H1 (cell line): ENCODE measurements around the gene GNAO1. TPM values are rescaled to one million over a fixed set of nuclear protein-coding genes. Genes with fewer than 3 reads are reported as not detected.

ENCODE experiments used
- CTCF ChIA-PET: fragments of 300-600 bp; sonication (Branson Sonifier 250); formaldehyde crosslinking; loops from one replicate; lab custom pipeline; 2021; ENCODE audit not compliant: partially characterized antibody; lab: Charles Lee
- POLR2A ChIA-PET: fragments of 300-600 bp; sonication (Branson Sonifier 250); formaldehyde crosslinking; loops from one replicate; lab custom pipeline; 2021; ENCODE audit warnings: inconsistent platforms; ENCODE audit not compliant: partially characterized antibody; lab: Charles Lee
- DNase-seq, 2 experiments: peaks; one replicate each; pipeline versions ENCODE4 v3.0.0 to v3.0.0-alpha.2; 2010 to 2022; ENCODE audit warnings: low spot score in 2 of 2, low read depth in 1 of 2, mixed read lengths in 1 of 2
- FAIRE-seq: peaks from 2 replicates; lab custom pipeline; 2011; peaks lifted over from hg19 to GRCh38; lab: Jason Lieb, UNC
- H2AFZ ChIP-seq: 2 replicates; pipeline ENCODE4 v1.8.1; 2012; ENCODE audit warnings: low read length, inconsistent platforms
- H2AK5ac ChIP-seq: 2 replicates; pipeline ENCODE4 v1.6.1; 2013; ENCODE audit warnings: low read depth, low read length
- H2BK120ac ChIP-seq: replicated peaks from 2 replicates; pipeline ENCODE3; 2013; ENCODE audit warnings: low read depth, low read length, inconsistent platforms
- H2BK12ac ChIP-seq: 2 replicates; pipeline ENCODE4 v1.6.1; 2013; ENCODE audit warnings: low read depth, low read length
- H2BK15ac ChIP-seq: 2 replicates; pipeline ENCODE4 v1.6.1; 2013; ENCODE audit warnings: low read length
- H2BK20ac ChIP-seq: 2 replicates; pipeline ENCODE4 v1.6.1; 2013; ENCODE audit warnings: low read length
- H2BK5ac ChIP-seq: 2 replicates; pipeline ENCODE4 v1.6.1; 2013; ENCODE audit warnings: low read depth, low read length
- H3K14ac ChIP-seq: 2 replicates; pipeline ENCODE4 v1.6.1; 2013; ENCODE audit warnings: inconsistent platforms; ENCODE audit not compliant: insufficient read length
- H3K18ac ChIP-seq: 2 replicates; pipeline ENCODE4 v1.6.1; 2013; ENCODE audit warnings: low read length; ENCODE audit errors: extremely low read depth
- H3K23ac ChIP-seq: 2 replicates; pipeline ENCODE4 v1.6.1; 2013; ENCODE audit warnings: inconsistent platforms; ENCODE audit not compliant: insufficient read length
- H3K23me2 ChIP-seq: 2 replicates; pipeline ENCODE4 v1.6.1; 2013; ENCODE audit warnings: low read depth, low read length
- H3K27ac ChIP-seq: 2 replicates; pipeline ENCODE4 v1.6.1; 2011; ENCODE audit warnings: low read depth, low read length, inconsistent platforms
- H3K27me3 ChIP-seq, 4 experiments: replicated peaks in 1 of 4; 1 replicate in 1 of 4; 2 replicates in 3 of 4; pipeline versions ENCODE4 v1.6.1 to v1.8.1; 2011 to 2013; ENCODE audit warnings: low read length in 3 of 4, mild to moderate bottlenecking in 3 of 4, inconsistent platforms in 2 of 4, mixed read lengths in 2 of 4, moderate library complexity in 1 of 4; ENCODE audit not compliant: control insufficient read depth in 3 of 4, insufficient read depth in 3 of 4; ENCODE audit errors: extremely low read depth in 1 of 4
- H3K36me3 ChIP-seq, 4 experiments: 2 replicates each; pipeline versions ENCODE4 v1.6.1 to v1.8.1; 2011 to 2013; ENCODE audit warnings: mild to moderate bottlenecking in 4 of 4, low read length in 3 of 4, moderate library complexity in 2 of 4, control low read depth in 1 of 4, inconsistent platforms in 1 of 4; ENCODE audit not compliant: insufficient read depth in 4 of 4, control insufficient read depth in 2 of 4
- H3K4ac ChIP-seq: replicated peaks from 2 replicates; pipeline ENCODE3; 2013; ENCODE audit warnings: low read length, low read depth, mixed read lengths, inconsistent platforms; ENCODE audit not compliant: insufficient read length
- H3K4me1 ChIP-seq, 4 experiments: replicated peaks in 1 of 4; 1 replicate in 1 of 4; 2 replicates in 3 of 4; pipeline versions ENCODE4 v1.6.1 to v1.8.1; 2011 to 2013; ENCODE audit warnings: low read length in 3 of 4, inconsistent platforms in 2 of 4, mixed read lengths in 1 of 4; ENCODE audit not compliant: insufficient read depth in 4 of 4, control insufficient read depth in 3 of 4
- H3K4me2 ChIP-seq, 2 experiments: 2 replicates each; pipeline versions ENCODE4 v1.6.1 to v1.8.1; 2011 to 2013; ENCODE audit warnings: low read depth in 2 of 2, low read length in 2 of 2, control low read depth in 1 of 2, inconsistent platforms in 1 of 2, mild to moderate bottlenecking in 1 of 2; ENCODE audit not compliant: insufficient read depth in 1 of 2
- H3K4me3 ChIP-seq, 4 experiments: fragments of 200-600, 300-600 bp in 1 of 4; sonication (generic), shearing (Covaris generic), sonication (Bioruptor Twin) in 1 of 4; 2 replicates each; pipeline versions ENCODE4 v1.5.1 to v1.8.1; 2011 to 2016; ENCODE audit warnings: low read length in 4 of 4, low read depth in 3 of 4, control low read depth in 2 of 4, inconsistent platforms in 2 of 4, mild to moderate bottlenecking in 2 of 4, mixed read lengths in 1 of 4, moderate library complexity in 1 of 4; ENCODE audit not compliant: insufficient read depth in 2 of 4; ENCODE audit errors: extremely low read depth in 1 of 4
- H3K56ac ChIP-seq: replicated peaks from 2 replicates; pipeline ENCODE3; 2013; ENCODE audit warnings: low read depth, mild to moderate bottlenecking, mixed read lengths, low read length, inconsistent platforms; ENCODE audit not compliant: insufficient read length
- H3K79me1 ChIP-seq: 2 replicates; pipeline ENCODE4 v1.6.1; 2013; ENCODE audit warnings: low read depth, low read length, control low read depth
- H3K79me2 ChIP-seq, 2 experiments: 2 replicates each; pipeline versions ENCODE4 v1.6.1 to v1.8.1; 2012 to 2013; ENCODE audit warnings: low read length in 2 of 2, mild to moderate bottlenecking in 2 of 2, inconsistent platforms in 1 of 2; ENCODE audit not compliant: insufficient read depth in 2 of 2, control insufficient read depth in 1 of 2
- H3K9ac ChIP-seq, 4 experiments: replicated peaks in 1 of 4; 1 replicate in 1 of 4; 2 replicates in 3 of 4; pipeline versions ENCODE4 v1.6.1 to v1.8.1; 2011 to 2013; ENCODE audit warnings: low read depth in 3 of 4, low read length in 3 of 4, control low read depth in 2 of 4, mild to moderate bottlenecking in 2 of 4, moderate library complexity in 2 of 4, inconsistent platforms in 1 of 4; ENCODE audit errors: extremely low read depth in 1 of 4
- H3K9me3 ChIP-seq, 2 experiments: 2 replicates each; pipeline versions ENCODE4 v1.6.1 to v1.8.1; 2012 to 2013; ENCODE audit warnings: mild to moderate bottlenecking in 2 of 2, moderate library complexity in 2 of 2, control low read depth in 1 of 2, inconsistent platforms in 1 of 2, low read depth in 1 of 2, low read length in 1 of 2, mixed read lengths in 1 of 2; ENCODE audit not compliant: insufficient read depth in 2 of 2
- H4K20me1 ChIP-seq, 2 experiments: replicated peaks in 1 of 2; 2 replicates each; pipeline versions ENCODE3 to v1.8.1; 2011 to 2013; ENCODE audit warnings: inconsistent platforms in 2 of 2, low read length in 2 of 2, mild to moderate bottlenecking in 1 of 2; ENCODE audit not compliant: insufficient read depth in 2 of 2, control insufficient read depth in 1 of 2
- H4K5ac ChIP-seq: 2 replicates; pipeline ENCODE4 v1.6.1; 2013; ENCODE audit warnings: low read length, low read depth, mixed read lengths, inconsistent platforms; ENCODE audit not compliant: insufficient read length
- H4K8ac ChIP-seq: 2 replicates; pipeline ENCODE4 v1.8.0; 2013; ENCODE audit warnings: mild to moderate bottlenecking, moderate library complexity, low read length, inconsistent platforms; ENCODE audit not compliant: insufficient read depth; ENCODE audit errors: extremely low read depth
- H4K91ac ChIP-seq: replicated peaks from 2 replicates; pipeline ENCODE3; 2013; ENCODE audit warnings: low read length, mixed read lengths, inconsistent platforms; ENCODE audit not compliant: insufficient read length
- EGR1 ChIP-seq: IDR thresholded peaks from 2 replicates; pipeline ENCODE4 v1.6.1; 2011; ENCODE audit warnings: low read depth, low read length, borderline replicate concordance
- EP300 ChIP-seq, 2 experiments: IDR thresholded peaks; 1 replicate in 1 of 2; 2 replicates in 1 of 2; pipeline ENCODE4 v1.6.1; 2011 to 2012; ENCODE audit warnings: low read depth in 2 of 2, low read length in 2 of 2, mild to moderate bottlenecking in 2 of 2, borderline replicate concordance in 1 of 2, inconsistent platforms in 1 of 2, moderate library complexity in 1 of 2
- NRF1 ChIP-seq: IDR thresholded peaks from 2 replicates; pipeline ENCODE4 v1.6.1; 2011; ENCODE audit warnings: mild to moderate bottlenecking, low read depth, low read length, improper control_type of control experiment
- polyA plus RNA-seq, 7 experiments: library from polyadenylated mRNA; depleted of rRNA in 3 of 7; stranded (reverse) in 5 of 7; unstranded in 2 of 7; fragments of >200 nt in 5 of 7; fragments of 200-250 nt in 2 of 7; gene quantifications; 1 replicate in 5 of 7; 2 replicates in 1 of 7; 4 replicates in 1 of 7; pipeline versions ENCODE4 v1.2.1 to v1.2.3, GENCODE V29; 2011 to 2013; ENCODE audit warnings: missing spikeins in 2 of 7, mixed read lengths in 2 of 7
- total RNA-seq: library from RNA; stranded (reverse); fragmentation: NEBNext Ultra II Directional; extraction: Animal tissue kit (Norgen Biotek cat#: 25700); gene quantifications from 2 replicates; pipeline ENCODE4 v1.2.1, GENCODE V29; 2021

GNAO1 gene
- total and polyA plus RNA-seq, 2 of the 8 experiments (the other 6 are each of a cell fraction or from before 2014, with no cell fraction given) = 6.7 to 34.4 TPM

DNA sequence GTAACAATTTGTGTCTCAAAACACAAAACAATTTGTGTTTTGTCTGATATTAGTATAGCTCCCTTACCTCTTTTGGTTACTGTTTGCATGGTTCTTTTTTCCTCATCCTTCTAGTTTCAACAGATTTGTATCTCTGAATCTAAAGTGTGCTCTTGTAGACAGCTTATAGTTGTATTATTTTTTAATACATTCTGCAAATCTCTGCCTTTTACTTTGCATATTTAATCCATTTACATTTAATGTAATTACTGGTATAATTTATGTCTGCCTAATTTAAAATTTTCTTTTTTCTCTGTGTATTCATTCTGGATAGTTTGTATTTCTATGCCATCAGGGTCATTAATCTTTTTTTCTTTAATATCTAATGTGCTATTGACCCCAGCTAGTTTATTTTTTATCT is 9.9 kb upstream of the GNAO1 start:
- no peak overlapping the region for H2BK15ac ChIP-seq
- H4K5ac ChIP-seq = no peak overlapping the region
- no peaks in the 10 kb centered on the region for H3K36me3 ChIP-seq
- no peak overlapping the region for H2BK120ac ChIP-seq
- ChIA-PET CTCF (no interaction called here), POLR2A (no interaction called here)
- TF ChIP-seq EP300 (IDR thresholded peaks at IDR 0.05; ENCODE audit: borderline replicate concordance in 1 of 2, low read depth in 2 of 2, low read length in 2 of 2) (no peak), EGR1 (no peak), NRF1 (no peak)
- FAIRE-seq (no peak), DNase-seq (no peak)
- H3K23ac ChIP-seq = no peak overlapping the region
- H3K9me3 ChIP-seq = no peaks in the 10 kb centered on the region
- no peaks in the 10 kb centered on the region for H3K23me2 ChIP-seq
- H3K79me1 ChIP-seq = no peaks in the 10 kb centered on the region
- no peak overlapping the region for H2AFZ ChIP-seq
- no peak overlapping the region for H3K4me2 ChIP-seq
- H3K4me3 ChIP-seq = no peak overlapping the region
- H4K8ac ChIP-seq = no peak overlapping the region
- H4K20me1 ChIP-seq = no peaks in the 10 kb centered on the region
- no peak overlapping the region for H3K4ac ChIP-seq
- H3K4me1 ChIP-seq = no peaks in the 10 kb centered on the region
- H2BK20ac ChIP-seq = no peak overlapping the region
- H3K79me2 ChIP-seq = no peaks in the 10 kb centered on the region
- H3K56ac ChIP-seq = no peak overlapping the region
- H2BK12ac ChIP-seq = no peak overlapping the region
- no peak overlapping the region for H3K27ac ChIP-seq
- no peak overlapping the region for H3K18ac ChIP-seq
- no peak overlapping the region for H2AK5ac ChIP-seq
- no peaks in the 10 kb centered on the region for H3K27me3 ChIP-seq
- no peak overlapping the region for H4K91ac ChIP-seq
- H2BK5ac ChIP-seq = no peak overlapping the region
- H3K9ac ChIP-seq = no peak overlapping the region
- no peak overlapping the region for H3K14ac ChIP-seq
